DND-41 (cell line): ENCODE results near the gene CDKN2AIP.

Experiments used
- EZH2 ChIP-seq: IDR thresholded peaks from 3 replicates; pipeline ENCODE4 v1.6.1; 2012; ENCODE audit warnings: borderline replicate concordance, low read depth, mild to moderate bottlenecking, moderate library complexity, low read length, inconsistent platforms; ENCODE audit not compliant: severe bottlenecking
- TF ChIP-seq, protein P1 (sequence below): IDR thresholded peaks from 2 replicates; pipeline ENCODE4 v1.5.1; 2012; ENCODE audit warnings: borderline replicate concordance, low read length, moderate library complexity, mild to moderate bottlenecking; ENCODE audit not compliant: poor library complexity, severe bottlenecking; ENCODE audit errors: extremely low read depth

DNA sequence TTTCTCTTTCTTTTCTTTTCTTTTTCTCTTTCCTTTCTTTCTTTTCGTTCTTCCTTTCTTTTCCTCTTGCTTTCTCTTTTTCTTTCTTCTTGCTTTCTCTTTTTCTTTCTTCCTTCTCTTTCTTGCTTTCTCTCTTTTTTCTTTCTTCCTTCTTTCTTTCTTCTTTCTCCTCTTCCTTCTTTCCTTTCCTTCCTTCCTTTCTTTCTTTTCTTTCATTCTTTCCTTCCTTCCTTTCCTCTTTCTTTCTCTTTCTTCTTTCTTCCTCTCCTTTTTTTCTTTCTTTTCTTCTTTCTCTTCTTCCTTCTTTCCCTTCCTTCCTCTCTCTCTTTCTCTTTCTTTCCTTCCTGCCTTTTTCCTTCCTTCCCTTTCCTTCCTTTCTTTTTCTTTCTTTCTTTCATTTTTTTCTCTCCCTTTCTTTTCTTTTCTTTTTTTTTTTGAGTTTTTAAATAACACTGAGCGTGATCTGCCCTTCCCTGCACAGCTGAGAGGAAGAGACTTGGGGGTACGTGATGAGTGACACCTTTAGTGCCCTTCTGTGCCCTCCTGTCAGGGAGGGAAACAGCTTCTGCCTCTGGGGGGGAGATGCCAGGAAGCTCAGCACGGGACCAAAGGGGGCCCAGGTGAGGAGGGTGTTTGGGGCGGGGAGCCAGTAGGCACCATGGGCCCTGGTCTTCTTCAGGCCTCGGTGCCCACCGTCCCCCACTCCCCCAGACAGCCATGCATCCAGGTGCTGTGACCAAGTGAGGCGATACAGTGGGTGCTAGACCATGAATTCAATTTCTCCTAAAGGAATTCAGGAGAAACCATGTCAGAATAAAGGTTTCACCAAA is 36.6 kb upstream of the CDKN2AIP start:
- TF ChIP-seq, protein P1, sequence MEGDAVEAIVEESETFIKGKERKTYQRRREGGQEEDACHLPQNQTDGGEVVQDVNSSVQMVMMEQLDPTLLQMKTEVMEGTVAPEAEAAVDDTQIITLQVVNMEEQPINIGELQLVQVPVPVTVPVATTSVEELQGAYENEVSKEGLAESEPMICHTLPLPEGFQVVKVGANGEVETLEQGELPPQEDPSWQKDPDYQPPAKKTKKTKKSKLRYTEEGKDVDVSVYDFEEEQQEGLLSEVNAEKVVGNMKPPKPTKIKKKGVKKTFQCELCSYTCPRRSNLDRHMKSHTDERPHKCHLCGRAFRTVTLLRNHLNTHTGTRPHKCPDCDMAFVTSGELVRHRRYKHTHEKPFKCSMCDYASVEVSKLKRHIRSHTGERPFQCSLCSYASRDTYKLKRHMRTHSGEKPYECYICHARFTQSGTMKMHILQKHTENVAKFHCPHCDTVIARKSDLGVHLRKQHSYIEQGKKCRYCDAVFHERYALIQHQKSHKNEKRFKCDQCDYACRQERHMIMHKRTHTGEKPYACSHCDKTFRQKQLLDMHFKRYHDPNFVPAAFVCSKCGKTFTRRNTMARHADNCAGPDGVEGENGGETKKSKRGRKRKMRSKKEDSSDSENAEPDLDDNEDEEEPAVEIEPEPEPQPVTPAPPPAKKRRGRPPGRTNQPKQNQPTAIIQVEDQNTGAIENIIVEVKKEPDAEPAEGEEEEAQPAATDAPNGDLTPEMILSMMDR = no peak
- TF ChIP-seq EZH2 = no peak
